GM12892 (cell line): ENCODE results near the gene CDH11.

ENCODE experiments used
- DNase-seq: peaks from one replicate; pipeline ENCODE4 v3.0.0; 2011; ENCODE audit not compliant: insufficient read length
- FAIRE-seq: peaks from 2 replicates; lab custom pipeline; 2011; peaks lifted over from hg19 to GRCh38; lab: Jason Lieb, UNC
- POLR2A ChIP-seq: IDR thresholded peaks from 2 replicates; pipeline ENCODE4 v1.6.1; 2011; ENCODE audit warnings: low read depth, low read length, control low read depth
- POLR2AphosphoS5 ChIP-seq: IDR thresholded peaks from 2 replicates; pipeline ENCODE4 v1.6.1; 2011; ENCODE audit warnings: low read depth, low read length, control low read depth
- TAF1 ChIP-seq: IDR thresholded peaks from 2 replicates; pipeline ENCODE4 v1.6.1; 2011; ENCODE audit warnings: low read depth, mild to moderate bottlenecking, control low read depth, low read length, borderline replicate concordance

The CDH11 gene

GRCh38 chr16:65015599-65015998 lies 106.3 kb downstream of the CDH11 start:
- DNase-seq: no peak
- no peak for FAIRE-seq
- TF ChIP-seq TAF1 (no peak), POLR2A (no peak), POLR2AphosphoS5 (no peak)

GRCh38 chr16:65012357-65012756 lies 109.5 kb downstream of the CDH11 start:
- FAIRE-seq (no peak), DNase-seq (no peak)
- no peak for TF ChIP-seq POLR2A
- TF ChIP-seq TAF1: no peak
- TF ChIP-seq POLR2AphosphoS5: no peak

GRCh38 chr16:65010125-65010524 lies 111.7 kb downstream of the CDH11 start:
- TF ChIP-seq TAF1 (no peak), POLR2A (no peak), POLR2AphosphoS5 (no peak)
- DNase-seq (no peak), FAIRE-seq (no peak)

GRCh38 chr16:65005696-65006095 lies 116.2 kb downstream of the CDH11 start:
- TF ChIP-seq POLR2A (no peak), TAF1 (no peak), POLR2AphosphoS5 (no peak)
- FAIRE-seq (no peak), DNase-seq (no peak)

GRCh38 chr16:65004570-65004969 lies 117.3 kb downstream of the CDH11 start:
- FAIRE-seq (no peak), DNase-seq (no peak)
- TF ChIP-seq POLR2AphosphoS5: no peak
- no peak for TF ChIP-seq TAF1
- no peak for TF ChIP-seq POLR2A

- TF ChIP-seq POLR2A: no peak
- no peak for TF ChIP-seq POLR2AphosphoS5
- no peak for TF ChIP-seq TAF1
- no peak for FAIRE-seq
- DNase-seq: no peak
Observed at GRCh38 chr16:65003621-65004020, 118.2 kb downstream of the CDH11 start.

- TF ChIP-seq TAF1: no peak
- TF ChIP-seq POLR2AphosphoS5: no peak
- no peak for TF ChIP-seq POLR2A
- DNase-seq: no peak
- no peak for FAIRE-seq
Observed at GRCh38 chr16:65002265-65002664, 119.6 kb downstream of the CDH11 start.

GRCh38 chr16:65000654-65001053 lies 121.2 kb downstream of the CDH11 start:
- FAIRE-seq: no peak
- no peak for TF ChIP-seq POLR2AphosphoS5
- no peak for TF ChIP-seq TAF1
- TF ChIP-seq POLR2A: no peak
- no peak for DNase-seq

- TF ChIP-seq POLR2A (no peak), TAF1 (no peak), POLR2AphosphoS5 (no peak)
- FAIRE-seq (no peak), DNase-seq (no peak)
Observed at GRCh38 chr16:64997751-64998150, 124.1 kb downstream of the CDH11 start.

GRCh38 chr16:64997121-64997520 lies 124.7 kb downstream of the CDH11 start:
- no peak for DNase-seq
- no peak for FAIRE-seq
- no peak for TF ChIP-seq TAF1
- no peak for TF ChIP-seq POLR2A
- no peak for TF ChIP-seq POLR2AphosphoS5

- FAIRE-seq: no peak
- TF ChIP-seq TAF1 (no peak), POLR2AphosphoS5 (no peak), POLR2A (no peak)
Observed at GRCh38 chr16:64996641-64997040, 125.2 kb downstream of the CDH11 start.

GRCh38 chr16:64993464-64993863 lies 128.4 kb downstream of the CDH11 start:
- TF ChIP-seq TAF1 (no peak), POLR2AphosphoS5 (no peak), POLR2A (no peak)
- FAIRE-seq (no peak), DNase-seq (no peak)

More at GRCh38 chr16:64996641-64997040, 125.2 kb downstream of the CDH11 start:
- DNase-seq: no peak
